Measurements from ENCODE around the gene RFC1. TPM values are rescaled to one million over a fixed set of nuclear protein-coding genes. Genes with fewer than 3 reads are reported as not detected.
A peak's percentile ranks its signal among the peaks of the same experiment; 100 is the strongest.
"Not testable (repeated sequence)": the region's sequence is repeated elsewhere in the genome, so short reads cannot be mapped to it uniquely, and the experiment has no call there.

The RFC1 gene
- polyA plus RNA-seq, 1 experiment, result 18.1 TPM

DNA sequence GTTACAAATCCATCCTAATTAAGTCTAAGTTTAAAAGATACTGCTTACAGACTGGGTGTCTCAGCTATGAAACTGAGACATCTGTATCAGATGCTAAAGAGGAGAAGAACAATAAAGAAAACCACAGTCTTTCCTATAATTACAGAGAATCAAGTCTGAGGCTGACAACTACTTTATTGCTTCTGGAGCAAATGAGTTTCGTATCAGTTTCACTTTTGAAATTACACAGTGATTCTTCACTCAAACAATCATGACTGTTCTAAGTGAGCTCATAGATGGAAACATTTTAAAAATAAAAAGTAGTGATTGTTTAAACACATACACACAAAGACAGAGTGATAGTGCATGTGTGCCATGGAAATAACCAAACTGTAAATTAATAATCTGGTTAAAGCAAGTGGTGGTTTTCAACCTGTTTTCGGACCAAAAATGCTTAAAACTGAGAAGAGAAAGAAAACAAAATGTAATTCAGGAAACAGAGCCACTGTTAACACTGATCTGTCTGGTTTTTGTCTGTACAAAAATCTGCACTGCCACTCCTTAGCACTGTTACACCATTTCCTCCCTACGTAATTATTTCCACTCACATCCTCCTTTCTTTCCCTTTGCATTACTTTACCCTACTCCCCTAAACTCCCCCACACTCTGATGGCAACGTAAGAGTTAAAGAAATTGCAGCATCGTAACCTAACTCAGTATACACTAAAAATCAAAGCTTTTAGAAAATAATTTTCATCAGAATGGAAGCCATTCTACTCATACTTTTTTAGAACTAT is 12.5 kb downstream of the RFC1 start:
- H3K27me3 ChIP-seq (ENCODE audit: control insufficient read depth, insufficient read depth, low read length), result no peaks in the 10 kb centered on the region
- ChIA-PET CTCF (interaction anchor here (1.0 kb wide), 1 partner anchor 8 kb away, joined by 4 read pairs; no protein-coding TSS in a partner anchor), POLR2A (no interaction called here)
- H3K36me3 ChIP-seq (ENCODE audit: control insufficient read depth, insufficient read depth, low read length), result 0 out of 2 replicates have a peak, but pooled peaks cover 1% of the 10 kb centered on the region
- H3K4me3 ChIP-seq (ENCODE audit: low read depth, low read length), result peak overlapping the region; percentile 30
- DNase-seq (ENCODE audit: low read depth), result peak; percentile 11
- no peak for TF ChIP-seq CTCF (IDR thresholded peaks at IDR 0.05; ENCODE audit: insufficient read depth, low read depth, low read length)

GRCh38 chr4:39353149-39353477 is 13.0 kb downstream of the RFC1 start:
- CTCF ChIA-PET, result interaction anchor here (1.0 kb wide), 1 partner anchor 8 kb away, joined by 4 read pairs; no protein-coding TSS in a partner anchor
- H3K4me3 ChIP-seq (ENCODE audit: low read depth, low read length), result peak overlapping the region; percentile 30; the same call in 1 of the 2 replicates
- POLR2A ChIA-PET; H3K27me3 ChIP-seq (ENCODE audit: control insufficient read depth, insufficient read depth, low read length); H3K36me3 ChIP-seq (ENCODE audit: control insufficient read depth, insufficient read depth, low read length); DNase-seq (ENCODE audit: low read depth): not testable (repeated sequence)

DNA sequence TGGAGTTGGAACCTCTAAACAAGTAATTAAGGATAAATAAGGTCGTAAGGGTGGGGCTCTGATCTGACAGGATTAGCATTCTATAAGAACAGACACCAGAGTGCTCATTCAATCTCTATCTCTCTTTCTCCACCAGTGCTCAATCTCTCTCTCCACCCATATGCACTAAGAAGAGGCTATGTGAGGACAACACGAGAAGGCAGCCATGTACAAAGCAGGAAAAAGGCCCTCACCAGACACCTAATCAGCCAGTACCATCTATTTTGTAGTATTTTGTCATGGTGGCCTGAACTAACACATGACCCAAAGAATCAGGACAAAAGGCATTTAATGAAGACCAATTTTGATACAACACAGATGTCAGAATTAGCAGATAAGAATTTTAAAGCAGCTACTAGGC is 16.8 kb downstream of the RFC1 start:
- CTCF ChIA-PET, result no interaction called here
- Histone ChIP-seq H3K27me3 (ENCODE audit: control insufficient read depth, insufficient read depth, low read length) (no peaks in the 10 kb centered on the region), H3K36me3 (ENCODE audit: control insufficient read depth, insufficient read depth, low read length) (0 out of 2 replicates have a peak, but pooled peaks cover 1% of the 10 kb centered on the region), H3K4me3 (ENCODE audit: low read depth, low read length) (no peak overlapping the region)
- TF ChIP-seq CTCF (IDR thresholded peaks at IDR 0.05; ENCODE audit: insufficient read depth, low read depth, low read length), result no peak
- no peak for DNase-seq (ENCODE audit: low read depth)
- POLR2A ChIA-PET, result no interaction called here

DNA sequence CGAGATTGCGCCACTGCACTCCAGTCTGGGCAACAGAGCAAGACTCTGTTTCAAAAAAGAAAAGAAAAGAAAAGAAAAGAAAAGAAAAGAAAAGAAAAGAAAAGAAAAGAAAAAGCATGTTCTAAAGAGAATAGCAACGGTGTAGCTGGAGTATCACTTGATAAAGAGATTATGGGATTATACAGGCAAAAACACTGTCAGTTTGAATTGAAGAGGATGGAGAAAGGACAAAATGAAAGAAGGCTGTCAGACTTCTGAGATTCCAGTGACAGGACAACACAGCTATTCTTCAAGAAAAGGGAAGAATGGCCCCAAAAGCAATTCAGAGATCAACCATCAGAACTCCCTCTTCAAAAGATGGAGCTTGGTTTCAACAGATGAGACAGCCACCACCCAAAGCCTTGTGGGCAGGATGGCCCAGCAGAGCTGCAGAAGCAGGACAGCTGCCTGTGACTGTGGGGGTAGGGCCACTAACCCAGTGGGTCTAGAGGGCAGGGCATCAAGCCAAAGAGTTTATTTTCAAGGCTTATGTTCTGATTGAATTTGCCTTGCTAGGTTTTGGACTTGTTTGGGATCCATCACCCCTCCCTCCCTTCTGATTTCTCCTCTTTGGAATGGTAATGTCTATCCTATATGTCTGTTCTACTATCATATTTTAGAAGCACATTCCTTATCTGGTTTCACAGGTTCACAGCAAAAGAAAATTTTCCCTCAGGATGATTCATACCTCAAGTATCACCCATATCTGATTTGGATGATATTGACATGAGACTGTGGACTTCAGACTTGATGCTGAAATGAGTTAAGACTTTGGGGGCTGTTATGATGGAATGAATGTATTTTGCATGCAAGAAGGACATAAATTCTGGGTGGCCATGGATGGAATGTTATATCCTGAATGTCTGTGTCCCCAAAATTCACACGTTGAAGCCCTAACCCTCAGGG is 17.5 kb downstream of the RFC1 start:
- no peaks in the 10 kb centered on the region for H3K27me3 ChIP-seq (ENCODE audit: control insufficient read depth, insufficient read depth, low read length)
- 0 out of 2 replicates have a peak, but pooled peaks cover 1% of the 10 kb centered on the region for H3K36me3 ChIP-seq (ENCODE audit: control insufficient read depth, insufficient read depth, low read length)
- DNase-seq (ENCODE audit: low read depth), result no peak
- ChIA-PET CTCF (no interaction called here), POLR2A (no interaction called here)
- no peak for TF ChIP-seq CTCF (IDR thresholded peaks at IDR 0.05; ENCODE audit: insufficient read depth, low read depth, low read length)
- H3K4me3 ChIP-seq (ENCODE audit: low read depth, low read length), result no peak overlapping the region

- DNase-seq (ENCODE audit: low read depth), result no peak
- Histone ChIP-seq H3K36me3 (ENCODE audit: control insufficient read depth, insufficient read depth, low read length) (0 out of 2 replicates have a peak, but pooled peaks cover 1% of the 10 kb centered on the region), H3K27me3 (ENCODE audit: control insufficient read depth, insufficient read depth, low read length) (no peaks in the 10 kb centered on the region), H3K4me3 (ENCODE audit: low read depth, low read length) (no peak overlapping the region)
- POLR2A ChIA-PET, result no interaction called here
- TF ChIP-seq CTCF (IDR thresholded peaks at IDR 0.05; ENCODE audit: insufficient read depth, low read depth, low read length), result no peak
- CTCF ChIA-PET, result no interaction called here
These were observed 19.2 kb downstream of the RFC1 start for GRCh38 chr4:39346856-39347519.

Data from BJ (cell line).